GM21515 (cell line): ENCODE measurements around the gene COL4A2.
"Not testable (repeated sequence)": the region's sequence is repeated elsewhere in the genome, so short reads cannot be mapped to it uniquely, and the experiment has no call there.

Experiments used
- ATAC-seq: cut with Tn5 transposase; IDR thresholded peaks from one replicate; pipeline ENCODE4 v1.9.1; 2021; ENCODE audit not compliant: unreplicated experiment

Gene COL4A2

GRCh38 chr13:110306340-110306959, 634 bp upstream of the COL4A2 start:
- no peak for ATAC-seq

DNA sequence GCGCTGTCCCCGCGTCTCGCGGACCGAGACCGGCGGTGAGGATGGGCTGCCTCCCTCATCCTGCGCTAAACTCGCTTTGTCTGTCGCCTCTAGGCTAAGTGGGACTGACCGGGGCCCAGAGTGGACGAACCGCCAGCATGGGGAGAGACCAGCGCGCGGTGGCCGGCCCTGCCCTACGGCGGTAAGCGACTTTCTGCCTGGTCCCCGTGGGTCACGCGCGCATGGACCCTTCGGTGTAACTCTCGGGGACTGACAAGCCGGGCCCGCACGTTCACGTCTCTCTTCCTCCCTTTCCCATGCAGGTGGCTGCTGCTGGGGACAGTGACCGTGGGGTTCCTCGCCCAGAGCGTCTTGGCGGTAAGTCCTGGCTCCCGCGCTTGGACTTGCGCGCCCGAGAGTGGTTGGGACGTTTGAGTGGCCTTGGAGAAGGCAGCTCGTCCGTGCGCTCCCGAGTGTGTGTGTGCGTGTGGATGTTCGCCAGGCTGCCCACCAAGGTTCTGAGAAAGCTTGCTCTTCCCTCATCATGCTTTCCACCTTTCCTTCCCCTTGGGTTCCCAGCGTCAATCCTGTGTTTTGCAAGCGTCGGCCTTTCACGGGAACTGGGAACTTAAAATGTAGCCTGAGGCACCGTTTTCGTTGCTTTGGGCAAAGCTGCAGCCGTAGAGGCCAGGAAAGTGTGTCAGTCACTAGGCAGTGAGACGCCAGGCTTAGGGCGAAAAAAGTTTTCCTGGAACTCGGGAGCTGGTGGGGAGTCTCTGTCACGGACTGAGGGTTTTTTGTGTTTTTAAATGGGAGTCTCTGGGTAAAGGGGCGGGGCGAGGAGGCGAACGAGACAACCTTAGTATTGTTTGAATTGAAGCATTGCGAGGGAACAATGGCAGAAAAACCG, 927 bp downstream of the COL4A2 start:
- ATAC-seq, result no peak

DNA sequence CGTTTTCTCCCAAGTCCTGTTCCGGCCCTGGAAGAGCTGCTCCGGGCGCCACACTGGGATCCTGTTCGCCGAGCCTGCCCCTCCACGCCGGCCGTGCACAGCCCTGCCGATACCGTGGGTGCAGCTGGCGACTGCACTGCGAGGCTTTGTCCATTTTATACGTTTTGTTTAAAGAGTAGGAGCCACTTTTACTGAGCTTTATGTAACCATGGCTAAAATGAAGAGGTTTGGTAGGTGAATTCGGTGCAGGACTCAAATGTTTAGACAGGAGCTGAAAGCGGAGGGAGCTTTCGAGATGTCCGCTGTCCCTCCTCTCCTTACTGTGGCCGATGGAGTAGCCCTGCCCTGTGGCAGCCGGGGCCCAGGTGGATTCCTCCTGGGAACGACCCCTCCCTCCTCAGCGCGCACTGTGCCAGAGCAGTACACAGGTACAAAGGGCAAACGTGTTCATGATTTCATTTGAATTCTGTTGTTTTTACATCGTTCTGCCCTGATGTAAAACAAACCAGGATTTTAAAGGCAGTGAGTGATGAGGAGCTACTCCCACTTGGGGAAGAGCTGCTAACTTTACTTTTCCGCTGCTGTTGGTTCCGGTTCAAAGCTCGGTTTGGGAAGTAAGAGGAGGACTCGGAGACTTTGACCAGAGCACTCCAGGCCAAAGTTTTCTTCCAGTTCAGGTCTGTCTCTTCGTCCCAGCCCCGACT, 1.7 kb downstream of the COL4A2 start:
- no peak for ATAC-seq

- no peak for ATAC-seq
Measured at GRCh38 chr13:110309661-110310524, 2.8 kb downstream of the COL4A2 start.

DNA sequence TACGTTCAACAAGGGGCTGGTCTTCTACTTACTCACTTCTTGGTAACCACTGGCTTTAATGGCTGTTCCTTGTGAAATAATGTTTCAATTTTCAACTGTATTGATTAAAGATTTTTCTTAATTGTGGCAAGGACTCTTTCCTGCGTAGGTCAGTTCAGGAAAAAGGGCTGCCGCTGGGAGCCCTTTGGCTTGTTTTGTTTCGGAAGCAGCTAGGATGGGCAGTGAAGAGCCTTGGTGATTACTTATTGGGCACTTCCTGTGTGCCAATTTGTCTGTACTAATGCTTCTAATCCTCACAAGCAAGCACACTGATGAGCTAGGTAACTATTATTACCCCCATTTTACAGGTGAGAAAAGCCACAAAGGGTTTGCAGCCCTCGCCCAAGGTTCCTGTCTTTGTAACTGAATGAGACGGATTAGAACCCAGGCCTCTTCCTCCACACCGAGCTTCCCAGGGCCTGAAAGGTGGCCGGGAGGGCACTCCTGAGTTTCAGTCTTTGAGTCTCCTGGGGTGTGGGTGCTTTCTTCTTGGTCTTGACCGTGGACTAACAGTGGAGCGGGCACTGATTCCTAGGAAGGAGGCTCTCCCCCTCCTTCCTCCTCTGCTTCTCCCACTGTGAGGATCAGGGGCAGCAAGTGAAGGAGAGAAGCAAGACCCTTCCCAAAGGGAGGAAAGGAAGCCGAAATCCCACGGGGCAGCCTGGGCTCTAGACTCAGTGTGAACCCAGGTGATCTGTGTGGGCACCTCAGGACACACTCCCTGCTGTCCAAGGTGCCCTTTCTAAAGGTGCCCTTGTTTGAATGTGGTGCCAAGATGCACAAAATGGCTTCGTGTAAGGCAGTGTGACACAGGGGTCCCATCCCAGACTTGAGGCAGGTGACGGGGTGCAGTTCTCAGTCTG, 3.7 kb downstream of the COL4A2 start:
- no peak for ATAC-seq

DNA sequence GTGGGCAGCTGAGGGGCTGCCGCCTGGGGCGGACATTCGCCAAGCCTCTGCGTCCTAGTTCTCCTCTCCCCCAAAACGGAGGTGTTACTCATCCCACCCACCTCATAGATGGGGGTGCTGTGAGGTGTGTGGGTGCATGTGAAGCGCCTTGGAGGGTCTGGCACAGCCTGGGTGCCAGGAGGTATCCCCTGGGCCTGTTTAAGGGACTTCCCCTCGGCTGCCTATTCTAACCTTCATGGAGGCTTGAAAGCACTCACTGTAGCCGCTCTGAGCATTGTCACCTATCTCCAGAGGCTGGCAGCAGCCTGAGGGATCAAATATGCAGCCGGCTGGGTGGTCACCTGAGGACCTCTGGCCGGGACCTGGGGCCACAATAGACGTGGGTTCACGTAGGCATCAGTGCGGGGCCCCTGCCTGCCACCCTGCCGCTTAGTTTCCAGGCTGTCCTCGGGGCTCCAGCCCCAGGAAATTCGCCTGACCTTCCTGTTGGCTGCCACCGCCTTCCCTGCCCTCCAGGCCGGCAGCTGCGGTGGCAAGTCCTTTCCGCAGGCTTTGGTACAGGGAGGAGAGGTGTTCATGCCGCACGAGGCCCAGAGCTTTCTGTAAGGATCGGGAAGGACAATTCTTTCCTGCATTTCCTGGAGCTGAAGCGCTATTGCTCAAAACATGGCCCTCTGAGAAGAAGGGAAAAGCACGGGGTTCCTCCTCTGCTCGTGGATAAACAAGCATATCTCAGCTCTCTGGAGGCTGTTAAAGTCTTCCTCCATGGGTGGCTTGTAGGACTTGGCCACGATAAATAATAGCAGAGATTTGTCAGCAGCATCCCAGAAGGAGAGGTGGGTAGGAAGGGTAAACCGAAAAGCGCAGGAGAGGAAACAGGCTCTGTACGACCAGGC, 4.6 kb downstream of the COL4A2 start:
- no peak for ATAC-seq

GRCh38 chr13:110312339-110313031, 5.4 kb downstream of the COL4A2 start:
- no peak for ATAC-seq

DNA sequence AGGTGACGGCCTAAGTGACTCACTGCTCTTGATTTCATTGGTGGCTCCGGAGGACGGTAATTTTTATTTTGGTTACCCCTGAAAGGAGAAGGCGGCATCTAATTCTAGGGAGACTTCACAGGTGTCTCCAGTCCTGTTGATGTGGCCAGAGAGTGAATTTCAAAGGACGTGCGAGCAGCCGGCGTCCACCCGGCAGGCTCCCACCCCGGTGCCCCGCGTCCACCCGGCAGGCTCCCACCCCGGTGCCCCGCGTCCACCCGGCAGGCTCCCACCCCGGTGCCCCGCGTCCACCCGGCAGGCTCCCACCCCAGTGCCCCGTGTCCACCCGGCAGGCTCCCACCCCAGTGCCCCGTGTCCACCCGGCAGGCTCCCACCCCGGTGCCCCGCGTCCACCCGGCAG, 6.2 kb downstream of the COL4A2 start:
- ATAC-seq, result not testable (repeated sequence)

- ATAC-seq, result not testable (repeated sequence)
Measured at GRCh38 chr13:110313733-110314132, 6.6 kb downstream of the COL4A2 start.

- ATAC-seq, result no peak
Measured at GRCh38 chr13:110314516-110315245, 7.6 kb downstream of the COL4A2 start.

DNA sequence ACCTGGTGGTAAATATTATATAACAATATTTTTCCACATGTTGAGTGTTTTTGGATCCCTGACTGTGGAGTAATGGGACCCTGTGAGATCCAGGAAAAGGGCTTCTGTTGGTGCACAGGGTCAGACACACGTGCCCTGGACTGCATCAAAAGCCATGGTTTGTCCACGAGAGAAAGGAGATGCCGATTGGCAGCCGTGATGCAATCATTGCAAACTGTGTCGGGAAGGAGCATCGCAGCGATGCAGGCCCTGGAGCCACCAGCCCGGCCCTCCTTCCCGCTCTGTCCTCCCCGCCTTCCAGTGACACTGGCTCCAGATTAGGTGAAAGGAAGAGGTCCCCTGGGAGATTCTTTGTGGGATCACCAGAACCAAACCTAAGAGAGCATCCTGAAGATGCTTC, 9.1 kb downstream of the COL4A2 start:
- ATAC-seq, result no peak

DNA sequence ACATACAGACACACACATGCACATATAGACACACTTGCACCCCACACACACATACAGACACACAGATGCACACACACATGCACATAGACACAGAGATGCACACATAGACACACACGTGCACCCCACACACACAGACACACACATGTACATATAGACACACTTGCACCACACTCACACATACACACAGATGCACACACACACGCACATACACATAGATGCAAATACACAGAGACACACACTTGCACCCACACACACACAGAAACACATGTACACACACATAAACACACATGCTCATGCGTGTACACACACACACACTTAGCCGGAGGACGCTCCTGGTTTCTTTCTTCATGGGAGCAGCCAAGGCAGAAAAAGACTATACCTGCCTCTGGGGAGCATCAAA, 10.0 kb downstream of the COL4A2 start:
- no peak for ATAC-seq

DNA sequence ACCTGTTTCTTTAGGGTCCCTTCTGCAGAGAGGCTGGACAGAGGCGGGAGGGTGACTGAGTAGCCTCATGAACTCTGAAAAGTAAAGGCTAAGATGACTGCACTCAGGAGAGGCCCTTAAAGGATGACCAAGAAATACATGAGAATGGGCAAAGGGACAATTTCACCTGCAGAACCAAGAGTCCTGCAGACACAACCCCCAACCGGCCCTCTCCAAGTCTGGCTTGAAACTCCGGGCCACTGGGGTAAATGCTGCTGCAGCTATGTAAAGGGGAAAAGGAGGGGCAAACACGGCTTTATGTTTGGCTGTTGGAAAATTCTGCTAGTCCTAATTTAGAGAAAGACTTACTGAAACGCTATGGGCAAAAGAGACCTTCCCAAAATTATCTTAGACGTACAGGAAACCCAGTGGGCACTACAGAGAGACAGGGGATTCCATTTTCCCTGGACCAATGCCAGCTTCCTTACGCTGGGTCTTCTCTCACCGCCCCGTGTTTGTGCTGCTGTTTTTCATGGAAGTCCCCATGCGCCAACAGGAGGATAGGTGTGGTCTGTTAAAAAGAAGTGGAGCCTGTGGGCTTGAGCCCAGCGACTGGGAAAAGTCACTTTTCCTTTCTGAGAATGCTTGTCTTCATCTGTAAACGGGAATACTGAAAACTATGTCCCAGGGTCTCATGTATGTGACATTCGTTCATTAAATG, 10.6 kb downstream of the COL4A2 start:
- ATAC-seq, result no peak

DNA sequence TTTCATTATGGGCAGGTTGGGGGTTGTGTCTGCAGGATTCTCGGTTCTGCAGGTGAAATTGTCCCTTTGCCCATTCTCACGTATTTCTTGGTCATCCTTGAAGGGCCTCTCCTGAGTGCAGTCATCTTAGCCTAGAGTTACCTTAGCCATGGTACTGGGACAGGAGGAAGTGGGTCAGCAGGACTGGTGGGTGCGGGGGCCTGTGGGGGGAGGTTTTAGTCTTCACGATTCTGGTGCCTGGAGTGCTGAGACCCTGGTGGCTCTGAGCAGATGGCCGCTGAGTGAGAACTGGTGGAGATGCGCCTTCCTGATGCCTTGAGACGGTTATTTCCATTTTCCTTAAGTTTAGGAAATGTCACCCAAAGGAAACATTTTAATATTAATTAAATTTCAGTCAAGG, 11.8 kb downstream of the COL4A2 start:
- no peak for ATAC-seq

- no peak for ATAC-seq
Measured at GRCh38 chr13:110319397-110319773, 12.3 kb downstream of the COL4A2 start.

DNA sequence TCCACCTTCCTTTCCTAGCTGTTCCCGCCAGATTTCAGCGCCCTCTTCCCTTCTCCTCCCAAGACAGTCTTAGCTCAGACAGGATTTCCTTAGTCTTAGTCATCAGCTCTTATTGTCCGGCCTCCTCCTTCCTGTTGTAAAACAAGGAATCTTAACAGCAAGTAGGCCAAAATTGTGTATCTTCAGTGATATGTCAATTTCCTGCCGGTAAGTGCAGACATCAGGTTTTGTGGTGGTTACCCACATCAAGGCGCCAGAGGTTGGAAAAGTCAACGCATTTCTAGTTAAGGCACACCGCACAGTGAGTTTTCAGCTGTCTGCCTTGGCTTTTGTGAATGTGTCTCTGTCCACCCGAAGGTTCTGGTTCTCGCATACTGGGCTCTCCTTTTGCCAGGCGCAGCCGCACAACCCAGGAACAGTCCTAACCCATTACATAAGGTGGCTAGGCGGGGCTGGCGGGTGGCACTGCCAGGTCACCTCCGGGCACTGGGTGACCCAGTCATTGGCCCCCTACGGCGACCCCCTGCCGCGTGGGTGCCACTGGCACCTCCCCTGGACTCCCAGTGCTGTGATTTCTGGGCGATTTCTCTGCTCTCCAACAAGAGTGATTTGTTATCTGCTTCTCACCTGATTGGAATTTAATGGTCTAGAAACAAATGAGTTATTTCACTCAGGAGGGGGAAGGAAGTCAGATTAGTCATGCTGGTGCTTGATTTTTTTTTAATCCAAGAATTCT, 12.9 kb downstream of the COL4A2 start:
- ATAC-seq, result no peak
